ENCODE data around the gene PPIP5K1. TPM values are rescaled to one million over a fixed set of nuclear protein-coding genes. Genes with fewer than 3 reads are reported as not detected.

The PPIP5K1 gene
- total RNA-seq, 2 donors from 2014 or later: 61.1 to 88.8 TPM

DNA sequence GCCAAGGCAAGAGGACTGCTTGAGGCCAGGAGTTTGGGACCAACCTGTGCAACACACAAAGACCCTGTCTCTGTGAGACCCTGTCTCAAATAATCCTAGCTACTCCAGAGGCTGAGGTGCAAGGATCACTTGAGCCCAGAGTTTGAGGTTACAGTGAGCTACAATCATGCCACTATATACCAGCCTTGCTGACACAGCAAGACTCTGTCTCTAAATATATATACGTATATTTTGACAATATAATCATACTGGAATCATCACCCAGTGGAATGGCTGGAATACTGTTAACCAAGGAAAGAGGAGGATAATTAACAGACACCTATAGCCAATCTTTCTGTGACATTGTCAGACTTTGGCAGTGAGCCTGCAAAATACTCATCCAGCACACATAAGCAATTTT lies 81.6 kb downstream of the PPIP5K1 start:
- Mint-ChIP-seq H3K4me3 (no peak overlapping the region), H3K9me3 (no peaks in the 10 kb centered on the region), H3K4me1 (ENCODE audit: low read depth in 2 of 2) (peaks cover 12 to 21% of the 10 kb centered on the region in 2 donors), H3K36me3 (no peaks in the 10 kb centered on the region), H3K27ac (no peak overlapping the region), H3K27me3 (peaks cover 0 to 8% of the 10 kb centered on the region in 2 donors)
- ATAC-seq (no peak), DNase-seq (ENCODE audit: low spot score) (no peak)

DNA sequence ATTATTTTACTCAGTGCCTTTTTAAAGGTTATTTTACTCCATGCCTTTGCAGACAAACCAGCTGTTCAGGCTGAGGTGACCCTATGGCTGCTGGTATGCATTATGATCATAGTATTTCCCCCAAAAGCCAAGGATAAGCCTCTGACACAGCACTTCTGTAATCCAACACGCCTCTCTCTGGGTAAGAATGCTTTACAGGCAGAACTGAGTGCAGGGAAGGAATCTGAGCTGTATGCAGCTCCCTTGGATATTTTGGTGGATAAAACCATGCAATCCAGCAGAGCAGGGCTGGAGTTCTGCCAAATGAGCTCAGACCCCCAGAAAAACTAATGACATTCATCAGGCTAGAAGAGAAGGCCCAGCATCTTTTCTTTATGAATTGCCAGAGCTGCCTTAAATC lies 84.3 kb downstream of the PPIP5K1 start:
- H3K27ac Mint-ChIP-seq: no peak overlapping the region
- ATAC-seq (no peak), DNase-seq (ENCODE audit: low spot score) (no peak)
- peaks cover 6% of the 10 kb centered on the region in 2 donors for H3K4me1 Mint-ChIP-seq (ENCODE audit: low read depth in 2 of 2)
- H3K36me3 Mint-ChIP-seq: no peaks in the 10 kb centered on the region
- H3K9me3 Mint-ChIP-seq: no peaks in the 10 kb centered on the region
- H3K4me3 Mint-ChIP-seq: no peak overlapping the region
- H3K27me3 Mint-ChIP-seq: peaks cover 0 to 2% of the 10 kb centered on the region in 2 donors

DNA sequence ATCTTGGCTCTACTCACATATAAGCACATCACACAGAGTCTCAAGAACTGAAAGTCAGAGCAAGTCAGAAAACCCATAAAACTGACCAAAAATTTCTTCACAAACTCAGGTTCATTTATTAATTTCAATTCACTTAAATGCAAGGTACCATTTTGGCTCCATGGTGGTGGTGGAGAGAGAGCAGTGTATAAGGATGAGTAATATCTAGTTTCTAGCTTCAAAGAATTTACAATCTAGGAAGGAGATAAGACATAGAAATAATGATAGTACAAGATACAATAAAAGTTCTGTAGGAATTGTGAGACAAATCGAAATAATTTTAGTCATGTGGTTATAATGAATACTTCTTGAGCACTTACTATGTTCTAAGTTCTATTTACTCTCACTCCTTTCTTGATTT lies 90.4 kb downstream of the PPIP5K1 start:
- ATAC-seq: no peak
- Mint-ChIP-seq H3K27me3 (peaks cover 0 to 2% of the 10 kb centered on the region in 2 donors), H3K36me3 (no peaks in the 10 kb centered on the region), H3K27ac (no peak overlapping the region), H3K9me3 (no peaks in the 10 kb centered on the region), H3K4me3 (no peak overlapping the region), H3K4me1 (ENCODE audit: low read depth in 2 of 2) (no peaks in the 10 kb centered on the region)
- no peak for DNase-seq (ENCODE audit: low spot score)

DNA sequence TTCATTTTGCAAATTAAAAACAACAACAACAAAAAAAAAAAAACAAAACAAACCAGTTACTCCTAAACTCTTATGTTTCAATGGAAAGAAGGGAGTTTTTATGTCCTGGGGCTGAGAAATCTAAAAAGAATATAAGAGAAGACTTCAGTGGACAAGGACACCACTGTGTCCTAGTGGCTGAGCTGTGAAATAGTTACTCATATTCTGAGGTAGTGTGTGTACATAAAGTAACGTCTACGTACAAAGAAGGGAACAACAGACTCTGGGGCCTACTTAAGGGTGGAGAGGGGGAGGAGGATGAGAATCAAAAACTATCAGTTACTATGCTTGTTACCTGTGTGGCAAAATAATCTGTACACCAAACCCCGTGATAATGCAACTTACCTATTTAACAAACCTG lies 91.0 kb downstream of the PPIP5K1 start:
- Mint-ChIP-seq H3K4me3 (no peak overlapping the region), H3K36me3 (no peaks in the 10 kb centered on the region), H3K9me3 (no peaks in the 10 kb centered on the region), H3K27ac (no peak overlapping the region), H3K27me3 (no peaks in the 10 kb centered on the region), H3K4me1 (ENCODE audit: low read depth in 2 of 2) (no peaks in the 10 kb centered on the region)
- no peak for ATAC-seq
- DNase-seq (ENCODE audit: low spot score): no peak

DNA sequence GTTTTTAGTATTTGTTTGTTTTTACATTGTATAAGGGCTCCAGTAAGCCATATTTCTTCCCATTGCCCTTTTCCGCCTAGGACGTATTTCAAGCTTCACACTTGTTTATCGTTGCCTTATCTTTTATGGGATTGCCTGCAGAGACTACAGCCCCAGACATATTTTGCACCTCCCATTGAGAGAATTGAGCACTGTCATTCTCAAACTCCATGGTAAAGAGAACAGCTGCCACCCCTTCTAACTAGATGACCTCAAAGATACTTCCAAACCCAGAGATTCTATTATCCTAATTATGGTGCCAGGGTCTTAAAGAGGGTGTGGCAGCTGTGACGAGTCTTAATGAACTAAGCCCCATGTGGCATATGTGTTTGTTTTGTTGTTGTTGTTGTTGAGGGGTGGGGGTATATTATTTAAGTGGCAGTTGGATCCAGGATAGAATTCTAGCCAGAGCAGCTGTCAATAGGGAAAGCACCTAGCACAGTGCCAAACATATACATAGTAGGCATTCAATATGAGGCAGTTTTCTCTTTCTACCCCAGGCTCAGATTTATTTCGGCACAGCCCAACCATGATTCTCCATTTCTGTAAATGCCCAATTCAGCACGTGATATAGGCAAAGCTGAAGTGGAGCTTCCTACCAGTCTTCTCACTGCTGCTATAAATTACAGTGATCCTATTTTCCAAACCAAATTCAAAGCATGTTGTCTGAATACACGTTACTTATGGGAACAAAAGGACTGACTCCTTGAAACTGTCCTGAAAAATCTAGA lies 96.1 kb downstream of the PPIP5K1 start:
- Mint-ChIP-seq H3K9me3 (no peaks in the 10 kb centered on the region), H3K27me3 (no peaks in the 10 kb centered on the region), H3K27ac (peak overlapping the region; percentile 76 to 84), H3K4me3 (peak overlapping the region; percentile 94), H3K36me3 (peaks cover 8% of the 10 kb centered on the region), H3K4me1 (ENCODE audit: low read depth in 2 of 2) (peaks cover 23 to 27% of the 10 kb centered on the region in 2 donors)
- ATAC-seq: no peak
- no peak for DNase-seq (ENCODE audit: low spot score)

DNA sequence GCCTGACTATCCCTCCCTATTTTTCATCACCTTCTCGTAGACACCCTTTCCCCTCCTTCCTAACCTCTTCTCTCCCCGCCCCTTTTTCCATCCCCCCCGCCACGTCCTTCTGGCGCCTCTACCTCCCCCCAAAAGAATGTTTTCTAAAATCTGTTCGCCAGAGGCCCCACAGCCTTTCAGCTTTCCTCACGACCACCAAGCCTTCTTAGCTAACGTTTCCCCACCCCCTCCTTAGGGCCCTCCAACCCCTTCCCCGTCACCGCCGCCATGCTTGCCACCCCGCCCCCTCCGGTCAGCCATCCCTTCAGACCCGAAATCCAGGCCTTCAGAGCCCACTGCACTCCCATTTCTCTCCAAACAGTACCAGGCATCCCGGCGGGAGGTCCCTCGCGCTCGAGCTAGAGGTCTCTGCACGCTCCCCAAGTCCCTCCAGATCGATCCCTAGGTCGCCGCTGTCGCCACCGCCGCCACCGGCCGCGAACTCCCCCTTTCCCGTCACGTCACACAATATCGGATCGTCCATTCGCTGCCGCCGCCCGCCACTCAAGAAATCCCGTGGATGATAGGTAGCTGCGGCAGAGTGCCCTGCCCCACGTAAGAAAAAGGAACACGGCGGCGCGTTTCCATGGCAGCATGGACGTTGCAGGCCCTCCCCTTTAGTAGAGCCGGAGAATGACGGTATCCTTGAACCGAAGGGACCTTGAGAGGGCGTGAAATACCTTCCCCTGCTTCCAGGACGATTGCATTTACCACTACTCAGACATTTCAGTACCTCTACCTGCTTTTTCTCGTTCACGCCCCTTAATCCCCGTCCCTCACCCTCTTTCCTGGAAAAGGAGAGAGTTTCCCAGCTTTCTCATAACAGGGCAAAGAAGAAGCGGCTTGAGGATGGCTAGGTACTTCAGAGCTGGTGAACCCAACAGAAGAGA lies 97.1 kb downstream of the PPIP5K1 start, which contains the start of gene TP53BP1:
Gene TP53BP1, minus strand, starts transcription at position 484 of the 929 bp plus-strand sequence. Its CDS starts 113 bp downstream, at position 371.
- Mint-ChIP-seq H3K4me3 (peak within 1 kb of the TSS; percentile 94), H3K36me3 (peaks cover 8% of the 10 kb centered on the region)

DNA sequence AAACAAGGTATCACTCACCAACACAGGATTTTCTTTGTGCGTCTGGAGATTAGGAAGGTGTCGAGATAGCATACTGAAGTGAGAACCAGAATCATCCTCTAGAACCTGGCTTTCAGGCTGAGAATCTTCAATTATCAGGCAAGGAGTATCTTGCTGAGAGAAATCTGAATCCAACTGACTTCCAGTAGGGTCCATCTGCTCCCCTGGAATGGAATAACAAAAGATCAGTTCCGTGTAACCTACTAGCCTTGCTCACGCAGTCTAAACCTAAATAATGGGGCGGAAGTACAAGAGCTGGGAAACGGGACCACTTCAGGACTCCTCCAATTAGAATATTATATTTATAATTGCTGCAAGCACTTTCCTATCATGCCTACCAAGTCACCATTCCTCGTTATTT lies 97.7 kb downstream of the PPIP5K1 start:
- peaks cover 8% of the 10 kb centered on the region for H3K36me3 Mint-ChIP-seq
- H3K4me3 Mint-ChIP-seq: peak overlapping the region; percentile 94
- peaks cover 24 to 28% of the 10 kb centered on the region in 2 donors for H3K4me1 Mint-ChIP-seq (ENCODE audit: low read depth in 2 of 2)
- DNase-seq (ENCODE audit: low spot score) (no peak), ATAC-seq (no peak)
- H3K27me3 Mint-ChIP-seq: no peaks in the 10 kb centered on the region
- H3K9me3 Mint-ChIP-seq: no peaks in the 10 kb centered on the region
- peak overlapping the region; percentile 76 to 84 for H3K27ac Mint-ChIP-seq

More for the DNA sequence above, 97.1 kb downstream of the PPIP5K1 start, which contains the start of gene TP53BP1:
- Mint-ChIP-seq H3K27me3 (no peaks in the 10 kb centered on the region), H3K27ac (peak within 1 kb of the TSS; percentile 76 to 84), H3K9me3 (no peaks in the 10 kb centered on the region), H3K4me1 (ENCODE audit: low read depth in 2 of 2) (peaks cover 24 to 28% of the 10 kb centered on the region in 2 donors)
- ATAC-seq: peak; percentile 99 to 100
- DNase-seq (ENCODE audit: low spot score): peak; percentile 96

DNA sequence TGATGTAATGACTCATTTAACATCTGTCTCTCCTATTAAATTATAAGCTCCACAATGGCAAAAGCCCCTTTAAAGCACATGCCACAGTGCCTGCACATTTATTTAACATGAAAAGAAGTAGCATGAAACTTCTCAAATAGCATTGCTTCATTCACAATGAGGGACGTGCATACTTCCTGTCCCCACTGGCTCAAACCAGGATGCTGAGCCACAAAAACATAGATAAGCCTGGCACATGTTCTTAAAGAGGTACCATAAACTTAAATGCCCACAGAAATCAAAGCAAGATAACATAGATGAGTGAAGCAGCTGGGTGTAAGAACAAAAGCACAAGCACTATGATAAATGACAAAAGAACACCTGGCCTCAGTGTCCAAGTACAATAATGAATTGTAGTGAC lies 100.8 kb downstream of the PPIP5K1 start:
- H3K4me3 Mint-ChIP-seq: no peak overlapping the region
- peak overlapping the region in 1 of 2 donors; percentile 26 for H3K27ac Mint-ChIP-seq
- peaks cover 26 to 30% of the 10 kb centered on the region in 2 donors for H3K4me1 Mint-ChIP-seq (ENCODE audit: low read depth in 2 of 2)
- DNase-seq (ENCODE audit: low spot score) (no peak), ATAC-seq (no peak)
- H3K9me3 Mint-ChIP-seq: no peaks in the 10 kb centered on the region
- no peaks in the 10 kb centered on the region for H3K27me3 Mint-ChIP-seq
- H3K36me3 Mint-ChIP-seq: peaks cover 8% of the 10 kb centered on the region

DNA sequence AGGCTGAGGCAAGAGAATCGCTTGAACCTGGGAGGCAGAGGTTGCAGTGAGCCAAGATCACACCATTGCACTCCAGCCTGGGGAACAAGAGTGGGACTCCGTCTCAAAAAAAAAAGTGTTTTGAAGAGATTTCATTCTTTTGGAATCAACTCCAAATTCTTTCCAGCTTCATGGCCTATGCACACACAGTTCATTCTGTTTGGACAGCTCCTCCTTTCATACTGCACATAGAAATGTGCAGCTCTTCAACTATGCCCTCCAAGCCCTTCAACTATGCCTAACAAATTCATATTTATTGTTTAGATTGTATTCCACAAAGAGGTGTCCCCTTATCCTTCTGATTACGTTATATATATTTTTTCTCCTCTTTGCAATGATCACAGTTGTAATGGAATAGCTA lies 101.2 kb downstream of the PPIP5K1 start:
- DNase-seq (ENCODE audit: low spot score) (no peak), ATAC-seq (no peak)
- Mint-ChIP-seq H3K9me3 (no peaks in the 10 kb centered on the region), H3K27me3 (no peaks in the 10 kb centered on the region), H3K36me3 (peaks cover 8% of the 10 kb centered on the region), H3K27ac (peak overlapping the region in 1 of 2 donors; percentile 26), H3K4me1 (ENCODE audit: low read depth in 2 of 2) (peaks cover 25 to 33% of the 10 kb centered on the region in 2 donors), H3K4me3 (no peak overlapping the region)

DNA sequence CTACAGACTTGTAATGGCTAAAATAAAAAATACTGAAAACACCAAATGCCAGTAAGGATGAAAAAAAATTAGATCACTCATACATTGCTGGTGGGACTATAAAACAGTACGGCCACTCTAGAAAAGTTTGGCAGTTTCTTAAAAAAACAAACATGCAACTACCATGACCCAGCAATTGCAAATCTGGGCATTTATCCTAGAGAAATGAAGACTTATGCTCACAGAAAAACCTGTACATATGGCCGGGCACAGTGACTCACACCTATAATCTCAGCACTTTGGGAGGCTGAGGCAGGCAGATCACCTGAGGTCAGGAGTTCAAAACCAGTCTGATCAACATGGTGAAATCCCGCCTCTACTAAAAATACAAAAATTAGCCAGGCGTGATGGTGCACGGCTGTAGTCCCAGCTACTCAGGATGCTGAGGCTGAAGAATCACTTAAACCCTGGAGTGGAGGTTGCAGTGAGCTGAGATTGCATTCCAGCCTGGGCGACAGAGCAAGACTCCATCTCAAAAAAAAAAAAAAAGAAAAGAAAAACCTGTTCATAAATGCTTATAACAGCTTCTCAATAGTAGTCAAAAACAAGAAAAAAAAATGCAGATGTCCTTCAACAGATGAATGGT lies 102.6 kb downstream of the PPIP5K1 start:
- Mint-ChIP-seq H3K4me1 (ENCODE audit: low read depth in 2 of 2) (peaks cover 18 to 22% of the 10 kb centered on the region in 2 donors), H3K27ac (no peak overlapping the region), H3K27me3 (no peaks in the 10 kb centered on the region), H3K36me3 (peaks cover 8% of the 10 kb centered on the region), H3K4me3 (no peak overlapping the region), H3K9me3 (no peaks in the 10 kb centered on the region)
- ATAC-seq (no peak), DNase-seq (ENCODE audit: low spot score) (no peak)

DNA sequence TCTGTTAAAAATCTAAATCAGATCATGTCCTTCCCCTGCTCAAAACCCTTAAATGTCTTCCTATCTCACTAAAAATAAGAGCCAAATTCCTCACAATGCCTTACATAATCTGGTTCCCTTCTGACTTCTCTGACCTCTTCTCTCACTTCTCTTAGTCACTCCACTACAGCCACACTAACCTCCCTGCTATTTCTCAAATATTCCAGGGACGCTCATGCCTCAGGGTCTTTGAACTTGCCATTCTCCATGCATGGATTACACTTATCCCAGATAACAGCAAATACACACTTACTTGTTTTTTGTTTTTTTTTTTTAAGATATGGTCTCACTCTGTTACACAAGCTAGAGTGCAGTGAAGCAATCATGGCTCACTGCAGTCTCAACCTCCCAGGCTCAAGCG lies 105.6 kb downstream of the PPIP5K1 start:
- Mint-ChIP-seq H3K9me3 (no peaks in the 10 kb centered on the region), H3K36me3 (peaks cover 6% of the 10 kb centered on the region), H3K27ac (no peak overlapping the region), H3K4me1 (ENCODE audit: low read depth in 2 of 2) (peaks cover 12% of the 10 kb centered on the region in 2 donors), H3K4me3 (no peak overlapping the region), H3K27me3 (no peaks in the 10 kb centered on the region)
- DNase-seq (ENCODE audit: low spot score) (no peak), ATAC-seq (no peak)

Data from natural killer cell treated with Interleukin-12 subunit alpha and Interleukin-12 subunit beta and Interleukin-15 and Interleukin-18, amount 100 ng/mL, for 72 hours (primary cell).